HS-5 (cell line): Measurements from ENCODE around the gene CARD9.

Experiments used
- DNase-seq: peaks from one replicate; pipeline ENCODE4 v3.0.0-alpha.2; 2012; ENCODE audit warnings: low read depth

The CARD9 gene

GRCh38 chr9:136347472-136348256 is 25.8 kb downstream of the CARD9 start:
- no peak for DNase-seq

GRCh38 chr9:136346927-136347465 is 26.5 kb downstream of the CARD9 start:
- no peak for DNase-seq

GRCh38 chr9:136346157-136346481 is 27.4 kb downstream of the CARD9 start:
- no peak for DNase-seq

GRCh38 chr9:136345281-136346156 is 27.9 kb downstream of the CARD9 start:
- DNase-seq, result no peak

GRCh38 chr9:136344544-136345280 is 28.8 kb downstream of the CARD9 start:
- DNase-seq, result no peak

- no peak for DNase-seq
Measured at GRCh38 chr9:136343884-136344269, 29.6 kb downstream of the CARD9 start.

- DNase-seq, result no peak
Measured at GRCh38 chr9:136343121-136343883, 30.2 kb downstream of the CARD9 start.

GRCh38 chr9:136342181-136343120 is 31.0 kb downstream of the CARD9 start:
- no peak for DNase-seq

- no peak for DNase-seq
Measured at GRCh38 chr9:136341769-136342168, 31.7 kb downstream of the CARD9 start.

GRCh38 chr9:136341042-136341655 is 32.3 kb downstream of the CARD9 start:
- no peak for DNase-seq

- no peak for DNase-seq
Measured at GRCh38 chr9:136340356-136341041, 33.0 kb downstream of the CARD9 start.

- DNase-seq, result no peak
Measured at GRCh38 chr9:136339958-136340310, 33.5 kb downstream of the CARD9 start.

GRCh38 chr9:136339173-136339957 is 34.1 kb downstream of the CARD9 start:
- no peak for DNase-seq

GRCh38 chr9:136338511-136338910 is 35.0 kb downstream of the CARD9 start:
- DNase-seq, result no peak

- DNase-seq, result no peak
Measured at GRCh38 chr9:136337416-136338395, 35.8 kb downstream of the CARD9 start.

GRCh38 chr9:136336881-136337280 is 36.6 kb downstream of the CARD9 start:
- DNase-seq, result no peak

GRCh38 chr9:136336156-136336870 is 37.2 kb downstream of the CARD9 start:
- no peak for DNase-seq
